Measurements from ENCODE around the gene PLA2G2D. TPM values are rescaled to one million over a fixed set of nuclear protein-coding genes. Genes with fewer than 3 reads are reported as not detected.

Gene PLA2G2D
- total and polyA plus RNA-seq, 2 experiments from 2014 or later: not detected

GRCh38 chr1:20114021-20114648 lies 5.2 kb downstream of the PLA2G2D start:
- Mint-ChIP-seq H3K27ac (no peak overlapping the region), H3K9me3 (0 out of 3 replicates have a peak, but pooled peaks cover 3% of the 10 kb centered on the region), H3K36me3 (ENCODE audit: low read depth) (no peaks in the 10 kb centered on the region), H3K4me1 (peaks cover 13% of the 10 kb centered on the region), H3K4me3 (no peak overlapping the region), H3K27me3 (ENCODE audit: insufficient read depth, low read depth, poor library complexity) (peaks cover 4% of the 10 kb centered on the region)
- Histone ChIP-seq H3K4me1 (ENCODE audit: insufficient read depth) (no peaks in the 10 kb centered on the region), H3K79me2 (replicated peaks; ENCODE audit: insufficient read depth) (no peaks in the 10 kb centered on the region), H3K27me3 (ENCODE audit: insufficient read depth) (no peaks in the 10 kb centered on the region), H3K27ac (ENCODE audit: low read depth) (no peak overlapping the region), H4K20me1 (replicated peaks; ENCODE audit: insufficient read depth) (no peaks in the 10 kb centered on the region), H3K4me2 (no peak overlapping the region), H3K9me2 (ENCODE audit: insufficient read depth) (no peaks in the 10 kb centered on the region; the same call in 1 of the 2 replicates), H3K4me3 (no peak overlapping the region), H3F3A (replicated peaks; ENCODE audit: low read depth) (no peaks in the 10 kb centered on the region), H2AFZ (no peak overlapping the region), H3K36me3 (ENCODE audit: insufficient read depth) (no peaks in the 10 kb centered on the region)
- DNase-seq (ENCODE audit: low spot score) (no peak), ATAC-seq (peak; percentile 57)
- TF ChIP-seq POLR2AphosphoS5 (IDR thresholded peaks at IDR 0.05; ENCODE audit: low read depth) (no peak), JUNB (IDR thresholded peaks at IDR 0.05; ENCODE audit: unreplicated experiment) (no peak), CREB1 (CRISPR knock-in tag; IDR thresholded peaks at IDR 0.05; ENCODE audit: low read depth) (no peak)

GRCh38 chr1:20112279-20113000 lies 6.9 kb downstream of the PLA2G2D start:
- Mint-ChIP-seq H3K9me3 (0 out of 3 replicates have a peak, but pooled peaks cover 3% of the 10 kb centered on the region), H3K4me3 (no peak overlapping the region), H3K27me3 (ENCODE audit: insufficient read depth, low read depth, poor library complexity) (peaks cover 4% of the 10 kb centered on the region), H3K4me1 (peaks cover 18% of the 10 kb centered on the region), H3K36me3 (ENCODE audit: low read depth) (no peaks in the 10 kb centered on the region), H3K27ac (no peak overlapping the region)
- no peaks in the 10 kb centered on the region for H3K79me2 ChIP-seq (replicated peaks; ENCODE audit: insufficient read depth)
- no peak for DNase-seq (ENCODE audit: low spot score)
- no peaks in the 10 kb centered on the region for H3K27me3 ChIP-seq (ENCODE audit: insufficient read depth)
- H3K4me1 ChIP-seq (ENCODE audit: insufficient read depth): no peaks in the 10 kb centered on the region
- no peaks in the 10 kb centered on the region for H3K36me3 ChIP-seq (ENCODE audit: insufficient read depth)
- H3K9me2 ChIP-seq (ENCODE audit: insufficient read depth): no peaks in the 10 kb centered on the region; the same call in 1 of the 2 replicates
- no peak overlapping the region for H3K27ac ChIP-seq (ENCODE audit: low read depth)
- H3K4me3 ChIP-seq: no peak overlapping the region
- no peak overlapping the region for H3K4me2 ChIP-seq
- H4K20me1 ChIP-seq (replicated peaks; ENCODE audit: insufficient read depth): no peaks in the 10 kb centered on the region
- H2AFZ ChIP-seq: no peak overlapping the region
- ATAC-seq: no peak
- no peaks in the 10 kb centered on the region for H3F3A ChIP-seq (replicated peaks; ENCODE audit: low read depth)
- TF ChIP-seq CREB1 (CRISPR knock-in tag; IDR thresholded peaks at IDR 0.05; ENCODE audit: low read depth): no peak
- TF ChIP-seq STAT1 (IDR thresholded peaks at IDR 0.05; ENCODE audit: unreplicated experiment): no peak
- no peak for TF ChIP-seq ZNF114 (CRISPR knock-in tag; IDR thresholded peaks at IDR 0.05)
- no peak for TF ChIP-seq ETS1 (IDR thresholded peaks at IDR 0.05)
- TF ChIP-seq REST (IDR thresholded peaks at IDR 0.05; ENCODE audit: unreplicated experiment): no peak
- TF ChIP-seq EZH2 (IDR thresholded peaks at IDR 0.05; ENCODE audit: low read depth, unreplicated experiment): no peak
- TF ChIP-seq POLR2AphosphoS5 (IDR thresholded peaks at IDR 0.05; ENCODE audit: low read depth): no peak
- TF ChIP-seq ZNF331 (CRISPR knock-in tag; IDR thresholded peaks at IDR 0.05; ENCODE audit: low read depth): no peak
- no peak for TF ChIP-seq EZH2phosphoT487 (IDR thresholded peaks at IDR 0.05; ENCODE audit: unreplicated experiment)
- TF ChIP-seq NANOG (IDR thresholded peaks at IDR 0.05; ENCODE audit: borderline replicate concordance): no peak

Data from GM23338 (cell line).